PC-9 (cell line): ENCODE data around the gene MED16. TPM values are rescaled to one million over a fixed set of nuclear protein-coding genes. Genes with fewer than 3 reads are reported as not detected.
A peak's percentile ranks its signal among the peaks of the same experiment; 100 is the strongest.

Experiments used
- BruUV-seq: library from RNA; stranded (reverse); fragments of 400-500 nt; replicated peaks from 2 replicates; lab custom pipeline; 2021; lab: Mats Ljungman, UMichigan
- CTCF ChIA-PET: fragments of 300-600 bp; sonication (Branson Sonifier 250); formaldehyde crosslinking; loops from one replicate; lab custom pipeline; 2022; ENCODE audit warnings: antibody characterized with exemption; lab: Charles Lee
- POLR2A ChIA-PET: fragments of 300-600 bp; sonication (Branson Sonifier 250); formaldehyde crosslinking; loops from one replicate; lab custom pipeline; 2022; ENCODE audit warnings: antibody characterized with exemption; ENCODE audit not compliant: unreplicated experiment; lab: Charles Lee
- DNase-seq, 2 experiments: peaks; one replicate each; pipeline versions ENCODE4 v3.0.0 to v3.0.0-alpha.2; 2015 to 2022; ENCODE audit warnings: mixed read lengths in 1 of 2
- H2AFZ ChIP-seq: fragments of 200-600 bp; sonication (generic); 2 replicates; pipeline ENCODE4 v1.8.1; 2017; ENCODE audit warnings: antibody characterized with exemption
- H3F3A ChIP-seq: fragments of 200-600 bp; sonication (generic); 2 replicates; pipeline ENCODE4 v1.8.1; 2017; ENCODE audit warnings: antibody characterized with exemption, mild to moderate bottlenecking, low read depth; ENCODE audit not compliant: insufficient read depth
- H3K27ac ChIP-seq: fragments of 200-600 bp; sonication (generic); 2 replicates; pipeline ENCODE4 v1.6.1; 2016; ENCODE audit warnings: mixed run types
- H3K27me3 ChIP-seq: fragments of 200-600 bp; sonication (generic); 2 replicates; pipeline ENCODE4 v1.6.1; 2016; ENCODE audit warnings: low read depth, mixed run types; ENCODE audit not compliant: insufficient read depth
- H3K36me3 ChIP-seq: fragments of 200-600 bp; sonication (generic); 2 replicates; pipeline ENCODE4 v1.6.1; 2016; ENCODE audit warnings: low read depth, mixed run types
- H3K4me1 ChIP-seq: fragments of 200-600 bp; sonication (generic); replicated peaks from 2 replicates; pipeline ENCODE4 v1.6.1; 2016; ENCODE audit warnings: mixed run types; ENCODE audit not compliant: insufficient read depth
- H3K4me2 ChIP-seq: fragments of 200-600 bp; sonication (generic); 2 replicates; pipeline ENCODE4 v1.6.1; 2017; ENCODE audit warnings: mixed run types
- H3K4me3 ChIP-seq: fragments of 200-600 bp; sonication (generic); 2 replicates; pipeline ENCODE4 v1.6.1; 2016; ENCODE audit warnings: mixed run types
- H3K79me2 ChIP-seq: fragments of 200-600 bp; sonication (generic); 2 replicates; pipeline ENCODE4 v1.6.1; 2017; ENCODE audit warnings: low read depth, mixed run types
- H3K9me2 ChIP-seq: fragments of 200-600 bp; sonication (generic); 2 replicates; pipeline ENCODE4 v1.8.1; 2017; ENCODE audit warnings: mild to moderate bottlenecking; ENCODE audit not compliant: insufficient read depth
- H3K9me3 ChIP-seq: fragments of 200-600 bp; sonication (generic); 2 replicates; pipeline ENCODE4 v1.8.1; 2016; ENCODE audit warnings: low read depth; ENCODE audit not compliant: insufficient read depth
- H4K20me1 ChIP-seq: fragments of 200-600 bp; sonication (generic); 2 replicates; pipeline ENCODE4 v1.8.1; 2017; ENCODE audit not compliant: insufficient read depth
- EZH2 ChIP-seq: fragments of 200-600 bp; sonication (generic); IDR thresholded peaks from 2 replicates; pipeline ENCODE4 v1.8.0; 2017; ENCODE audit warnings: antibody characterized with exemption, low read depth
- intact Hi-C: fragments of 100-400 bp; cut with micrococcal nuclease; formaldehyde crosslinking; loops from one replicate; pipeline ENCODE4 v1.10.0; 2022; ENCODE audit not compliant: unreplicated experiment
- total RNA-seq: library from RNA; stranded (reverse); gene quantifications from 2 replicates; pipeline ENCODE4 v1.2.3, GENCODE V29; 2021
- TF ChIP-seq, protein P1 (sequence below): fragments of 200-600 bp; sonication (generic); conservative IDR thresholded peaks from 2 replicates; pipeline ENCODE4 v1.6.1; 2017; ENCODE audit warnings: mixed run types, antibody characterized with exemption, mild to moderate bottlenecking, moderate library complexity

Gene MED16
- total RNA-seq, 1 experiment from 2014 or later = 54.7 TPM

DNA sequence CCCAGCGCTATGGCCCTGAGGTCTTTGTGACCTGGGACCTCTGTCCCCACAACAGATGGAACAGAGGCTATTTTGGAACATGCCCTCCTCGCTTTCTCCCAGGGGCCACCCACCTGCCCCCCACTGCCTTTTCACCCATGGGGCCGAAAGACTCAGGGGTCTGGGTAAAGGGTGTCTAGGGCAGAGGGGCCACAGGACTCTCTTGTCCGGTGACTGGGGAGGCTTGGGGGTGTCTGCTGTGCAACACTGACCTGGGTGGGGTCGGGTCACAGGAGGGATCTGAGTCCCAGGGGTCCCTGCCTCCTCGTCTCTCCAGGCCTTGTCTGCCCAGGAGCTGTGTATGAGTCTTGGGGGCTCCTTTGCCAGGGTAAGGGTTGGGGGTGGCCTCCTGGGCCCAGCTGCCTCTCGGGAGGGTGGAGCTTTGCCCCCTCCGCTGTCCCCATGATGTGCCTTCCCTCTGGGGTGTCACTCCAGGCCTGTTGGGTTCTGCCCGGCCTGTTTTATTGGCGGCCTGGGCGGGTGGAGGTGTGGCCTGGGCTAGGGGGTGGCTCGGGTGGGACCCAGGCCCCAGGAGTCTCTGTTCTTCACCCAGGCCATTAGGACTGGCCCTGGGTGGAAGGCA is 34.9 kb upstream of the MED16 start:
- Histone ChIP-seq H3K27me3 (no peaks in the 10 kb centered on the region), H3K9me2 (no peaks in the 10 kb centered on the region), H2AFZ (no peak overlapping the region), H3F3A (peaks cover 7% of the 10 kb centered on the region; the same call in 1 of the 2 replicates), H3K27ac (no peak overlapping the region), H3K4me3 (no peak overlapping the region), H3K4me2 (no peak overlapping the region), H3K36me3 (no peaks in the 10 kb centered on the region), H3K4me1 (no peaks in the 10 kb centered on the region; the same call in 1 of the 2 replicates), H3K79me2 (no peaks in the 10 kb centered on the region), H4K20me1 (no peaks in the 10 kb centered on the region; the same call in 1 of the 2 replicates), H3K9me3 (no peaks in the 10 kb centered on the region)
- ChIA-PET POLR2A (no interaction called here), CTCF (no interaction called here)
- no peak for TF ChIP-seq EZH2
- TF ChIP-seq, protein P1, sequence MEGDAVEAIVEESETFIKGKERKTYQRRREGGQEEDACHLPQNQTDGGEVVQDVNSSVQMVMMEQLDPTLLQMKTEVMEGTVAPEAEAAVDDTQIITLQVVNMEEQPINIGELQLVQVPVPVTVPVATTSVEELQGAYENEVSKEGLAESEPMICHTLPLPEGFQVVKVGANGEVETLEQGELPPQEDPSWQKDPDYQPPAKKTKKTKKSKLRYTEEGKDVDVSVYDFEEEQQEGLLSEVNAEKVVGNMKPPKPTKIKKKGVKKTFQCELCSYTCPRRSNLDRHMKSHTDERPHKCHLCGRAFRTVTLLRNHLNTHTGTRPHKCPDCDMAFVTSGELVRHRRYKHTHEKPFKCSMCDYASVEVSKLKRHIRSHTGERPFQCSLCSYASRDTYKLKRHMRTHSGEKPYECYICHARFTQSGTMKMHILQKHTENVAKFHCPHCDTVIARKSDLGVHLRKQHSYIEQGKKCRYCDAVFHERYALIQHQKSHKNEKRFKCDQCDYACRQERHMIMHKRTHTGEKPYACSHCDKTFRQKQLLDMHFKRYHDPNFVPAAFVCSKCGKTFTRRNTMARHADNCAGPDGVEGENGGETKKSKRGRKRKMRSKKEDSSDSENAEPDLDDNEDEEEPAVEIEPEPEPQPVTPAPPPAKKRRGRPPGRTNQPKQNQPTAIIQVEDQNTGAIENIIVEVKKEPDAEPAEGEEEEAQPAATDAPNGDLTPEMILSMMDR = no peak
- BruUV-seq = no TSS peak
- DNase-seq = no peak
- intact Hi-C loops = loop anchor here (10.0 kb wide), 2 partner anchors 263 to 353 kb away; partner anchors contain the start of genes BSG and RNF126

- Histone ChIP-seq H3F3A (peaks cover 7% of the 10 kb centered on the region; the same call in 1 of the 2 replicates), H3K9me3 (no peaks in the 10 kb centered on the region), H4K20me1 (no peaks in the 10 kb centered on the region; the same call in 1 of the 2 replicates), H3K4me2 (peak overlapping the region; percentile 89), H3K36me3 (no peaks in the 10 kb centered on the region), H3K9me2 (no peaks in the 10 kb centered on the region), H3K4me3 (no peak overlapping the region), H3K27ac (no peak overlapping the region), H3K4me1 (no peaks in the 10 kb centered on the region; the same call in 1 of the 2 replicates), H3K79me2 (no peaks in the 10 kb centered on the region), H2AFZ (no peak overlapping the region), H3K27me3 (no peaks in the 10 kb centered on the region)
- ChIA-PET POLR2A (no interaction called here), CTCF (no interaction called here)
- no peak for TF ChIP-seq EZH2
- TF ChIP-seq, protein P1 = no peak
- no peak for DNase-seq
- BruUV-seq = no TSS peak
- intact Hi-C loops = loop anchor here (10.0 kb wide), 2 partner anchors 263 to 353 kb away; partner anchors contain the start of genes BSG and RNF126
These were observed 34.4 kb upstream of the MED16 start for GRCh38 chr19:927351-927779.

DNA sequence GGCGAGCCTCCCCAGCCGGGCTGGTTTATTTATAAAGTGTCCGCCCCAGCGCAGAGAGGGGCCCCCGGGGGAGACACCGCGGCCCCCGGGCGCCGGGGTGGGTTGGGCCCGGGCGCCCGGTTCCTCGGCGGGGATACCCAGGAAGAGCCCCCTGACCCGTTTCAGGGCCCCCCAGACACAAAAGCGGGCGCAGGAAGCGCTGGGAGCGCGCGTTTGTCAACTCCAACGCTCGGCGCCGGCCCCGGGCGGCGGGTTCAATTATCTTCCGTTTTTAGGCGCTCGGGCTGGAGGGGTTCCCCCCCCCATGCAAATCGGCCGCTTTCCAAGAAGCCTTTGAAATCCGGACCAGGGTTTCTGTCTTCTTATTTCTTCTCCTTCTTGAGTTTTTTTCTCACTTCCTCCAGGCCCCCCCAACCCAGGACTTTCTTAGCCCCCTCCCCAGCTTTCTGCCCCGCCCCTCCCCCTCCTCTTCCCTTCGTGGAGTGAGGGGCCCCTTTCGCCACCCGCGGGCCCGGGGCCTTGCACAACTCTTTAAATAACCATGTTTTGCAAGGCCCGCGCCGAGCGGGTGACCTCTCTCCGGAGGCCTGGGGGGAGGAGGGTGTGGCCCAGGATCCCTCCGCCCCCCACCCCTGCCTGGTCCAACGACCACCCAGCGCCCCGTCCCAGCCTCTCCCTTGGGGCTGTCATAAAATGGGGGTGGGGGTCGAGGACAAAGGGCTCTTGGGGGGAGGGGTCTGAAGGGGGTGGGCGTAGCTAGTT is 33.8 kb upstream of the MED16 start:
- ChIA-PET POLR2A (no interaction called here), CTCF (no interaction called here)
- Histone ChIP-seq H3K4me3 (peak overlapping the region; percentile 77), H3K4me1 (no peaks in the 10 kb centered on the region; the same call in 1 of the 2 replicates), H3K27ac (no peak overlapping the region), H4K20me1 (no peaks in the 10 kb centered on the region; the same call in 1 of the 2 replicates), H2AFZ (peak overlapping the region; percentile 73; the same call in 1 of the 2 replicates), H3K9me2 (no peaks in the 10 kb centered on the region), H3K4me2 (peak overlapping the region; percentile 89), H3K79me2 (no peaks in the 10 kb centered on the region), H3K9me3 (no peaks in the 10 kb centered on the region), H3K27me3 (no peaks in the 10 kb centered on the region), H3K36me3 (no peaks in the 10 kb centered on the region), H3F3A (peaks cover 7% of the 10 kb centered on the region; the same call in 1 of the 2 replicates)
- no peak for TF ChIP-seq EZH2
- TF ChIP-seq, protein P1 = no peak
- DNase-seq = no peak
- BruUV-seq = TSS peak; percentile 31
- intact Hi-C loops = loop anchor here (10.0 kb wide), 2 partner anchors 262 to 352 kb away; partner anchors contain the start of genes BSG and RNF126
